MM.1S (cell line): ENCODE measurements around the gene RPS21.

ENCODE experiments used
- DNase-seq: peaks from one replicate; pipeline ENCODE4 v3.0.0-alpha.2; 2015
- H2AFZ ChIP-seq: fragments of 300-600 bp; sonication (generic); 2 replicates; pipeline ENCODE4 v1.6.0; 2016; ENCODE audit warnings: antibody characterized with exemption, low read length
- H3F3A ChIP-seq: fragments of 300-600 bp; sonication (generic); 2 replicates; pipeline ENCODE4 v1.6.1; 2016; ENCODE audit warnings: mild to moderate bottlenecking, antibody characterized with exemption, low read length, moderate library complexity, mixed read lengths; ENCODE audit not compliant: insufficient read depth
- H3K27ac ChIP-seq: fragments of 300-600 bp; sonication (generic); 2 replicates; pipeline ENCODE4 v1.5.1; 2016; ENCODE audit warnings: mild to moderate bottlenecking, low read length
- H3K27me3 ChIP-seq: fragments of 300-600 bp; sonication (generic); replicated peaks from 2 replicates; pipeline ENCODE4 v1.6.0; 2016; ENCODE audit warnings: low read length; ENCODE audit not compliant: insufficient read depth
- H3K36me3 ChIP-seq: fragments of 300-600 bp; sonication (generic); replicated peaks from 2 replicates; pipeline ENCODE4 v1.6.1; 2016; ENCODE audit warnings: mild to moderate bottlenecking, low read length, mixed read lengths; ENCODE audit not compliant: insufficient read depth
- H3K4me1 ChIP-seq: fragments of 300-600 bp; sonication (generic); 2 replicates; pipeline ENCODE4 v1.6.1; 2016; ENCODE audit warnings: low read length, mixed read lengths
- H3K4me2 ChIP-seq: fragments of 300-600 bp; sonication (generic); 2 replicates; pipeline ENCODE4 v1.6.0; 2016; ENCODE audit warnings: low read depth, low read length
- H3K4me3 ChIP-seq: fragments of 300-600 bp; sonication (generic); 2 replicates; pipeline ENCODE4 v1.5.1; 2016; ENCODE audit warnings: low read length, mixed read lengths
- H3K79me2 ChIP-seq: fragments of 300-600 bp; sonication (generic); 2 replicates; pipeline ENCODE4 v1.6.1; 2016; ENCODE audit warnings: mixed run types, low read length, mixed read lengths
- H3K9ac ChIP-seq: fragments of 300-600 bp; sonication (generic); 2 replicates; pipeline ENCODE4 v1.6.1; 2016; ENCODE audit warnings: low read length, mixed read lengths
- H3K9me2 ChIP-seq: fragments of 300-600 bp; sonication (generic); replicated peaks from 2 replicates; pipeline ENCODE4 v1.6.1; 2016; ENCODE audit warnings: mild to moderate bottlenecking, low read length, mixed read lengths; ENCODE audit not compliant: insufficient read depth
- H3K9me3 ChIP-seq: fragments of 300-600 bp; sonication (generic); replicated peaks from 2 replicates; pipeline ENCODE4 v1.6.1; 2016; ENCODE audit warnings: mild to moderate bottlenecking, low read length, mixed read lengths; ENCODE audit not compliant: insufficient read depth
- H4K20me1 ChIP-seq: fragments of 300-600 bp; sonication (generic); 2 replicates; pipeline ENCODE4 v1.6.1; 2016; ENCODE audit warnings: mild to moderate bottlenecking, low read length, moderate library complexity, mixed read lengths; ENCODE audit not compliant: insufficient read depth
- CTCF ChIP-seq: fragments of 300-600 bp; sonication (generic); IDR thresholded peaks from 2 replicates; pipeline ENCODE4 v1.5.1; 2016; ENCODE audit warnings: antibody characterized with exemption, low read length, mixed read lengths
- EZH2 ChIP-seq: fragments of 300-600 bp; sonication (generic); optimal IDR thresholded peaks from 2 replicates; pipeline ENCODE3; 2017; ENCODE audit warnings: low read depth, mild to moderate bottlenecking, antibody characterized with exemption, low read length, mixed read lengths
- EZH2phosphoT487 ChIP-seq: fragments of 300-600 bp; sonication (generic); IDR thresholded peaks from 2 replicates; pipeline ENCODE4 v1.6.1; 2018; ENCODE audit warnings: antibody characterized with exemption, low read length

Gene RPS21

GRCh38 chr20:62354031-62354808 lies 32.7 kb upstream of the RPS21 start:
- no peaks in the 10 kb centered on the region for H3K9me2 ChIP-seq
- no peak overlapping the region for H3K4me2 ChIP-seq
- no peak for TF ChIP-seq EZH2phosphoT487
- TF ChIP-seq CTCF: no peak
- TF ChIP-seq EZH2: no peak
- H3K27ac ChIP-seq: no peak overlapping the region
- H4K20me1 ChIP-seq: no peaks in the 10 kb centered on the region
- H3K36me3 ChIP-seq: no peaks in the 10 kb centered on the region
- H3F3A ChIP-seq: no peaks in the 10 kb centered on the region
- DNase-seq: no peak
- no peaks in the 10 kb centered on the region for H3K9me3 ChIP-seq
- no peak overlapping the region for H3K9ac ChIP-seq
- H3K4me3 ChIP-seq: no peak overlapping the region
- H3K27me3 ChIP-seq: no peaks in the 10 kb centered on the region
- H2AFZ ChIP-seq: no peak overlapping the region
- H3K79me2 ChIP-seq: peaks cover 30% of the 10 kb centered on the region
- H3K4me1 ChIP-seq: no peaks in the 10 kb centered on the region

- Histone ChIP-seq H3K4me1 (no peaks in the 10 kb centered on the region), H3K36me3 (no peaks in the 10 kb centered on the region), H3K9ac (no peak overlapping the region), H3K27ac (no peak overlapping the region), H3K4me2 (no peak overlapping the region), H3K9me2 (no peaks in the 10 kb centered on the region), H2AFZ (no peak overlapping the region), H3K9me3 (no peaks in the 10 kb centered on the region), H3K27me3 (no peaks in the 10 kb centered on the region), H3K79me2 (peaks cover 33% of the 10 kb centered on the region), H3K4me3 (no peak overlapping the region), H4K20me1 (no peaks in the 10 kb centered on the region), H3F3A (no peaks in the 10 kb centered on the region)
- DNase-seq: no peak
- TF ChIP-seq CTCF: no peak
- TF ChIP-seq EZH2: no peak
- no peak for TF ChIP-seq EZH2phosphoT487
Observed at GRCh38 chr20:62354811-62355341, 32.0 kb upstream of the RPS21 start.

- H3K27ac ChIP-seq: no peak overlapping the region
- no peak overlapping the region for H3K9ac ChIP-seq
- no peaks in the 10 kb centered on the region for H3K36me3 ChIP-seq
- H3K9me3 ChIP-seq: no peaks in the 10 kb centered on the region
- no peak overlapping the region for H3K4me2 ChIP-seq
- peaks cover 34% of the 10 kb centered on the region for H3K79me2 ChIP-seq
- no peak for DNase-seq
- no peaks in the 10 kb centered on the region for H3K9me2 ChIP-seq
- no peaks in the 10 kb centered on the region for H3K27me3 ChIP-seq
- H2AFZ ChIP-seq: no peak overlapping the region
- H3K4me3 ChIP-seq: no peak overlapping the region
- no peaks in the 10 kb centered on the region for H4K20me1 ChIP-seq
- no peak for TF ChIP-seq EZH2
- no peak for TF ChIP-seq CTCF
- no peak for TF ChIP-seq EZH2phosphoT487
- no peaks in the 10 kb centered on the region for H3K4me1 ChIP-seq
- H3F3A ChIP-seq: no peaks in the 10 kb centered on the region
Observed at GRCh38 chr20:62355516-62355877, 31.4 kb upstream of the RPS21 start.
